ENCODE results near the gene GPSM1.

DNA sequence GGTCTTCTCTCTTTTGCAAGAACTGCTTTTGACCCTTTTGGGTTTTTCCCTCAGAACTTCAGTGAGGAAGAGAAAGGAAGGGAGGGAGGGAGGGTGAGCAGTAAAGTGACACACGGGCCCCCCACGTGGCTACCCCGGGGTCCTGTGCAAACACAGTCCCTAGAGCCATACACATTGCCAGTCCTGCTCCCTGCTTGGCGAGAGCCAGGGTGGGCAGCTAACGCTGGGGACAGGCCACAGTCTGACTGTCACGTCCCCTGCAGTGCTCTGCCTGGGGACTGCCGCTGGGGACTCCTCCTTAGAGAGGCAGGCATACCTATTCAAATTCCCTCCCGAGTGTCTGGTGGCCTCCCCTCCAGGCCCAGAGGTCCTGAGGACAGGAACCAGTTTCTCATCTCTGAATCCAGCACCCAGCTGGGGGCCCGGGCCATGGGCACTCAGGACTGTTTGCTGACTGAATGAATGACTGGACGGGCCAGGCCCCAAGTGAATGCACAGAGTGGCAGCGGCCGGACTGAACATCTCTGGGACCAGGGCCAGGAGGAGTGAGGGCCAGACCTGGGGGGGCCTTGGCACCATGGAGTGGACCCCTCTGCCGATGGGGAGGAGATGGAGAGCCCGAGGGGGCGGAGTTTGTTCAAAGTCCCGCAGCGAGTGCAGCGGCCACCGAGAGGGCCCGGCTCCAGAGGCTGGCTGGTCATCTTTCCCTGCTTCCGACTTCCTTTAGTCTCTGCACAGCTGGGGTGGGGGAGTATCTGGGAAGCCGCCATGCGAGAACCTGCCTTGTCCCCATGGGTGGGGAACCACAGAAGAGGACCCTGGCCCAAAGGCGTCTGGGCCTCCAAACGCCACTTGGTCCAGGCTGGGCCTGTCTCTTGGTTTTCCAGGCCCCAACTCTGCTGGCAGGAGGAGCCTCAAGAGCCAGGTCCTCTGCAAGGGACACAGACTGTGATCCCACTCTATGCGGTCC is 29.3 kb upstream of the GPSM1 start:
- TF ChIP-seq, protein P1, sequence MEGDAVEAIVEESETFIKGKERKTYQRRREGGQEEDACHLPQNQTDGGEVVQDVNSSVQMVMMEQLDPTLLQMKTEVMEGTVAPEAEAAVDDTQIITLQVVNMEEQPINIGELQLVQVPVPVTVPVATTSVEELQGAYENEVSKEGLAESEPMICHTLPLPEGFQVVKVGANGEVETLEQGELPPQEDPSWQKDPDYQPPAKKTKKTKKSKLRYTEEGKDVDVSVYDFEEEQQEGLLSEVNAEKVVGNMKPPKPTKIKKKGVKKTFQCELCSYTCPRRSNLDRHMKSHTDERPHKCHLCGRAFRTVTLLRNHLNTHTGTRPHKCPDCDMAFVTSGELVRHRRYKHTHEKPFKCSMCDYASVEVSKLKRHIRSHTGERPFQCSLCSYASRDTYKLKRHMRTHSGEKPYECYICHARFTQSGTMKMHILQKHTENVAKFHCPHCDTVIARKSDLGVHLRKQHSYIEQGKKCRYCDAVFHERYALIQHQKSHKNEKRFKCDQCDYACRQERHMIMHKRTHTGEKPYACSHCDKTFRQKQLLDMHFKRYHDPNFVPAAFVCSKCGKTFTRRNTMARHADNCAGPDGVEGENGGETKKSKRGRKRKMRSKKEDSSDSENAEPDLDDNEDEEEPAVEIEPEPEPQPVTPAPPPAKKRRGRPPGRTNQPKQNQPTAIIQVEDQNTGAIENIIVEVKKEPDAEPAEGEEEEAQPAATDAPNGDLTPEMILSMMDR (IDR thresholded peaks at IDR 0.05): no peak
- TF ChIP-seq EZH2 (IDR thresholded peaks at IDR 0.05): no peak
